SK-N-SH (cell line): ENCODE results near the gene RTN3.

Experiments used
- CTCF ChIP-seq: fragments of 200-600 bp; sonication (generic); IDR thresholded peaks from 2 replicates; pipeline ENCODE4 v1.6.1; 2017; ENCODE audit warnings: antibody characterized with exemption, mild to moderate bottlenecking, moderate library complexity
- MAX ChIP-seq: IDR thresholded peaks from 2 replicates; pipeline ENCODE4 v1.4.0; 2012; ENCODE audit warnings: low read depth
- PBX3 ChIP-seq: IDR thresholded peaks from 2 replicates; pipeline ENCODE4; 2012
- POLR2AphosphoS5 ChIP-seq: IDR thresholded peaks from 2 replicates; pipeline ENCODE4 v1.6.1; 2012; ENCODE audit warnings: low read depth, low read length
- RAD21 ChIP-seq: IDR thresholded peaks from 2 replicates; pipeline ENCODE4 v1.6.1; 2012; ENCODE audit warnings: mild to moderate bottlenecking, low read length
- REST ChIP-seq: IDR thresholded peaks from 2 replicates; pipeline ENCODE4 v1.6.1; 2012; ENCODE audit warnings: mild to moderate bottlenecking, low read depth, low read length, moderate library complexity
- RXRA ChIP-seq: IDR thresholded peaks from 2 replicates; pipeline ENCODE4 v1.4.0; 2012; ENCODE audit warnings: low read depth, mild to moderate bottlenecking, borderline replicate concordance
- TAF1 ChIP-seq: IDR thresholded peaks from 2 replicates; pipeline ENCODE4 v1.6.1; 2012; ENCODE audit warnings: low read depth, mild to moderate bottlenecking, low read length, moderate library complexity, borderline replicate concordance
- TCF12 ChIP-seq: IDR thresholded peaks from 2 replicates; pipeline ENCODE4 v1.4.0; 2012
- TEAD4 ChIP-seq: IDR thresholded peaks from 2 replicates; pipeline ENCODE4 v1.4.0; 2012; ENCODE audit warnings: mild to moderate bottlenecking, borderline replicate concordance; ENCODE audit not compliant: insufficient read depth
- YY1 ChIP-seq: IDR thresholded peaks from 2 replicates; pipeline ENCODE4 v1.4.0; 2012; ENCODE audit warnings: low read depth, mild to moderate bottlenecking

- TF ChIP-seq CTCF (no peak), MAX (no peak), TAF1 (no peak), YY1 (no peak), POLR2AphosphoS5 (no peak), PBX3 (no peak), TCF12 (no peak), TEAD4 (no peak), RAD21 (no peak), RXRA (no peak), REST (no peak)
Measured at GRCh38 chr11:63643205-63643604, 38.1 kb upstream of the RTN3 start.
